Fibroblast of villous mesenchyme (primary cell): ENCODE data around the gene SHMT1. TPM values are rescaled to one million over a fixed set of nuclear protein-coding genes. Genes with fewer than 3 reads are reported as not detected.
"Not testable (repeated sequence)": the region's sequence is repeated elsewhere in the genome, so short reads cannot be mapped to it uniquely, and the experiment has no call there.

Experiments
- DNase-seq: peaks from one replicate; pipeline ENCODE4 v3.0.0-alpha.2; 2010; ENCODE audit warnings: low read depth
- H3K4me3 ChIP-seq: 2 replicates; pipeline ENCODE4 v1.5.1; 2011; ENCODE audit warnings: low read depth, mild to moderate bottlenecking, low read length
- CTCF ChIP-seq: IDR thresholded peaks from 2 replicates; pipeline ENCODE4 v1.5.1; 2012; ENCODE audit warnings: low read depth, mild to moderate bottlenecking, low read length; ENCODE audit not compliant: insufficient read depth
- total RNA-seq: library from RNA; depleted of rRNA; stranded (reverse); fragments of >200 nt; gene quantifications from 2 replicates; pipeline ENCODE4 v1.2.3, GENCODE V29; 2012

SHMT1 gene
- total RNA-seq, 1 donor: 14.2 TPM

GRCh38 chr17:18362698-18363100, 651 bp downstream of the SHMT1 start:
- peak; percentile 28 for DNase-seq
- peak overlapping the region; percentile 78 for H3K4me3 ChIP-seq
- no peak for TF ChIP-seq CTCF

GRCh38 chr17:18361837-18362697, 1.3 kb downstream of the SHMT1 start:
- no peak for DNase-seq
- no peak for TF ChIP-seq CTCF
- peak overlapping the region; percentile 78 for H3K4me3 ChIP-seq

DNA sequence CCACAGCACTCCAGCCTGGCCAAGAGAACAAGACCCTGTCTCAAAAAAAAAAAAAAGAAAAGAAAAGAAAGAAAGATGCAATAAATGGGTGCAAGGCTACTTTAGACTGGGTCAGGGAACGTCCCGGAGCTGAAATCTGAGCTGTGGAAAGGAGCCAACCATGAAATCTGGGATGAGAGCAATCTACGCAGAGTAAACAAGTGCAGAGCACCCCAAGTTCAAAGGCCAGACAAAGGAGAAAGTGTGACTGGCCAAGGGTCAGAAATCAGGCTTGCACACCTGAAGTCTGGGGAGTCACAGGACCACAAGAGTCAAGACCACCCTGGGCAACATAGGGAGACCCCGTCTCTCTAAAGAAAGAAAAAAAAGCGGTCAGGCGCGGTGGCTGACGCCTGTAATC, 2.8 kb downstream of the SHMT1 start:
- no peak overlapping the region for H3K4me3 ChIP-seq
- TF ChIP-seq CTCF: no peak
- DNase-seq: no peak

DNA sequence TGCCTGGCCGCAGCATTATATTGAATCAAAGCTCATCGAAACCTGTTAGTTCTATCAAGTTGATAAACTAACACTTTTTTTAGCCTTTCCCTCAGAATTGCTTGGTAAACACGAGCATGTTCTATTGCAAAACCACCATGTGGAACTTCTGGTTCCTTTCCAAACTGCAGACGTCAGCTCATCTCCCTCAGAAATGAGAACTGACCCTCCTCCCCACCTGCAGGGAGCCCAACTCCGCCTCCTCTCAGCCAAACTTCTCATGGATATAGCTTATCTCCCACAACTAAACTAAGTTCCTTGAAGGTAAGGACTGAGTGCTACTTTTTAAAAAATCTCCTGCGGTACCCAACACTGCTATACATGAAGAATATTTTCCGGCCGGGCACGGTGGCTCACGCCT, 6.7 kb downstream of the SHMT1 start:
- peak; percentile 84 for DNase-seq
- TF ChIP-seq CTCF: no peak
- H3K4me3 ChIP-seq: no peak overlapping the region

DNA sequence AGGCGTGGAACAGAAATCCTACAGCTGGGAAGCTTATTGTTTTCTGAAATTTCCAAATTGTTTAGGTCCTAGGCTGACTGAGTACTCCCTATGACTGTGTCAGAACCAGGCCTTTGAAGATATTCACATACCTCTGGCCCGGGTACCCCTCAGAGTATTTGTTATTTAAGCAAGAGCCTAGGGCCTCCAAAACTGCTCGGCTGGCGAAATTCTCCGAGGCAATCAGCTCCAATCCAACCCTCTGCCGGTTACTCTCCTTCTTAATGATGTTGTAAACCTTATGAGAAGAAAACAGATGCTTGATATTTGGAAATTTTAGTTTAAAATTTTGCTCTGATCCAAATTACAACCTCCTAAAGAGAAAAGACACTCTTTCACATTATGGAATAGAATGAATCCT, 9.8 kb downstream of the SHMT1 start:
- no peak for TF ChIP-seq CTCF
- H3K4me3 ChIP-seq: no peak overlapping the region
- no peak for DNase-seq

- H3K4me3 ChIP-seq: no peak overlapping the region
- no peak for DNase-seq
- TF ChIP-seq CTCF: no peak
Observed at GRCh38 chr17:18344021-18344420, 19.3 kb downstream of the SHMT1 start.

GRCh38 chr17:18339933-18340332, 23.4 kb downstream of the SHMT1 start:
- H3K4me3 ChIP-seq: no peak overlapping the region
- TF ChIP-seq CTCF: no peak
- DNase-seq: no peak

- DNase-seq, H3K4me3 ChIP-seq: not testable (repeated sequence)
Observed at GRCh38 chr17:18338158-18338557, 25.2 kb downstream of the SHMT1 start.
